NB4 (cell line): Measurements from ENCODE around the gene GNGT1.

Experiments
- MYC ChIP-seq: IDR thresholded peaks from 2 replicates; pipeline ENCODE4 v1.6.1; 2011; ENCODE audit warnings: low read depth, low read length
- POLR2A ChIP-seq: IDR thresholded peaks from 2 replicates; pipeline ENCODE4 v1.6.1; 2011; ENCODE audit warnings: mild to moderate bottlenecking; ENCODE audit not compliant: insufficient read length; ENCODE audit errors: extremely low read depth
- TF ChIP-seq, protein P1 (sequence below): IDR thresholded peaks from one replicate; pipeline ENCODE4 v1.5.1; 2012; ENCODE audit warnings: low read depth, low read length
- TF ChIP-seq, protein P2 (sequence below): IDR thresholded peaks from 2 replicates; pipeline ENCODE4 v1.6.1; 2011; ENCODE audit warnings: low read depth, low read length

DNA sequence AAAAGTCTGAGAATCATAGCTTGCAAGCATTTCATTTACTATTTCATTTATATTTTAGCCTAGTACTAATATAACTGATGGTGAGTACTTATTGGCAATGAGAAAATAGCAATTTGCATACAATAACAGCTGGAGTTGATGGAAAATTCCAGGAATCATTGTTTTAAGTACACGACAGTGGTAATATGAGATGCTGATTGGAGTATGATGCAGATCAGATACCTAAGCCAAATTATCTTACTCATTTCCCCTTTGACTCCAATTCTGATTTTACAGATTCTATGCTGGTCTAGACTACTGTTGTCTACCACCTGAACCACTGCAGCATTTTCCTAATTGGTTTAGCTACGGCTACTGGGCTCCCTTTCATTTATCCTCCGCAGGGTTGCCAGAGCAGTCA lies 51.8 kb downstream of the GNGT1 start:
- TF ChIP-seq, protein P1, sequence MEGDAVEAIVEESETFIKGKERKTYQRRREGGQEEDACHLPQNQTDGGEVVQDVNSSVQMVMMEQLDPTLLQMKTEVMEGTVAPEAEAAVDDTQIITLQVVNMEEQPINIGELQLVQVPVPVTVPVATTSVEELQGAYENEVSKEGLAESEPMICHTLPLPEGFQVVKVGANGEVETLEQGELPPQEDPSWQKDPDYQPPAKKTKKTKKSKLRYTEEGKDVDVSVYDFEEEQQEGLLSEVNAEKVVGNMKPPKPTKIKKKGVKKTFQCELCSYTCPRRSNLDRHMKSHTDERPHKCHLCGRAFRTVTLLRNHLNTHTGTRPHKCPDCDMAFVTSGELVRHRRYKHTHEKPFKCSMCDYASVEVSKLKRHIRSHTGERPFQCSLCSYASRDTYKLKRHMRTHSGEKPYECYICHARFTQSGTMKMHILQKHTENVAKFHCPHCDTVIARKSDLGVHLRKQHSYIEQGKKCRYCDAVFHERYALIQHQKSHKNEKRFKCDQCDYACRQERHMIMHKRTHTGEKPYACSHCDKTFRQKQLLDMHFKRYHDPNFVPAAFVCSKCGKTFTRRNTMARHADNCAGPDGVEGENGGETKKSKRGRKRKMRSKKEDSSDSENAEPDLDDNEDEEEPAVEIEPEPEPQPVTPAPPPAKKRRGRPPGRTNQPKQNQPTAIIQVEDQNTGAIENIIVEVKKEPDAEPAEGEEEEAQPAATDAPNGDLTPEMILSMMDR, result no peak
- TF ChIP-seq POLR2A (no peak), MYC (no peak)
- TF ChIP-seq, protein P2, sequence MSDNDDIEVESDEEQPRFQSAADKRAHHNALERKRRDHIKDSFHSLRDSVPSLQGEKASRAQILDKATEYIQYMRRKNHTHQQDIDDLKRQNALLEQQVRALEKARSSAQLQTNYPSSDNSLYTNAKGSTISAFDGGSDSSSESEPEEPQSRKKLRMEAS, result no peak
